IMR-90 (cell line): ENCODE measurements around the gene TSPAN17. TPM values are rescaled to one million over a fixed set of nuclear protein-coding genes. Genes with fewer than 3 reads are reported as not detected.

ENCODE experiments used
- ATAC-seq: fragments of 200-7000 bp; cut with Tn5 transposase; 2 replicates; pipeline ENCODE4 v1.9.1; 2020; ENCODE audit warnings: low read depth, mild to moderate bottlenecking, moderate library complexity
- BruUV-seq: library from RNA; stranded (reverse); fragments of 400-500 nt; replicated peaks from 2 replicates; lab custom pipeline; 2021; lab: Mats Ljungman, UMichigan
- CTCF ChIA-PET: fragments of 300-600 bp; formaldehyde crosslinking; extraction: SDS; loops from one replicate; lab custom pipeline; 2021; ENCODE audit warnings: antibody characterized with exemption; lab: Yijun Ruan, JAX
- POLR2A ChIA-PET: fragments of 300-600 bp; sonication (Branson Sonifier 250); formaldehyde crosslinking; loops from one replicate; lab custom pipeline; 2022; ENCODE audit warnings: antibody characterized with exemption; ENCODE audit not compliant: unreplicated experiment; lab: Charles Lee
- DNase-seq: peaks from one replicate; pipeline ENCODE4 v3.0.0; 2013
- H2AFZ ChIP-seq: replicated peaks from 2 replicates; pipeline ENCODE3; 2013; ENCODE audit warnings: low read length, mild to moderate bottlenecking; ENCODE audit not compliant: poor library complexity
- H2AK5ac ChIP-seq: 2 replicates; pipeline ENCODE4 v1.6.1; 2013; ENCODE audit warnings: low read depth, low read length, inconsistent platforms
- H2AK9ac ChIP-seq: replicated peaks from 2 replicates; pipeline ENCODE3; 2013; ENCODE audit warnings: mild to moderate bottlenecking, low read depth, low read length, moderate library complexity; ENCODE audit not compliant: poor library complexity
- H2BK120ac ChIP-seq: 2 replicates; pipeline ENCODE4 v1.6.1; 2013; ENCODE audit warnings: low read depth, low read length, inconsistent platforms
- H2BK15ac ChIP-seq: 3 replicates; pipeline ENCODE4 v1.6.1; 2013; ENCODE audit warnings: low read depth, low read length, inconsistent platforms
- H2BK20ac ChIP-seq: 2 replicates; pipeline ENCODE4 v1.6.1; 2013; ENCODE audit warnings: low read depth, mild to moderate bottlenecking, inconsistent platforms, low read length, moderate library complexity
- H2BK5ac ChIP-seq: 2 replicates; pipeline ENCODE4 v1.6.1; 2013; ENCODE audit warnings: mild to moderate bottlenecking, low read depth, low read length, inconsistent platforms; ENCODE audit not compliant: poor library complexity, severe bottlenecking
- H3K14ac ChIP-seq: replicated peaks from 2 replicates; pipeline ENCODE4 v1.6.1; 2013; ENCODE audit warnings: low read depth, low read length, inconsistent platforms
- H3K18ac ChIP-seq: 2 replicates; pipeline ENCODE4 v1.6.1; 2013; ENCODE audit warnings: low read depth, low read length, control low read depth
- H3K23ac ChIP-seq: 2 replicates; pipeline ENCODE4 v1.6.1; 2013; ENCODE audit warnings: low read depth, low read length, inconsistent platforms
- H3K27ac ChIP-seq: 2 replicates; pipeline ENCODE4 v1.5.1; 2013; ENCODE audit warnings: mild to moderate bottlenecking, control low read depth, low read length; ENCODE audit not compliant: insufficient read depth
- H3K27me3 ChIP-seq: 2 replicates; pipeline ENCODE4 v1.6.1; 2013; ENCODE audit warnings: low read length; ENCODE audit not compliant: control insufficient read depth, insufficient read depth
- H3K36me3 ChIP-seq: 2 replicates; pipeline ENCODE4 v1.6.1; 2013; ENCODE audit warnings: low read length, mixed read lengths; ENCODE audit not compliant: control insufficient read depth, insufficient read depth
- H3K4ac ChIP-seq: 2 replicates; pipeline ENCODE4 v1.6.1; 2013; ENCODE audit warnings: low read depth, low read length, inconsistent platforms
- H3K4me1 ChIP-seq: 2 replicates; pipeline ENCODE4 v1.6.1; 2013; ENCODE audit warnings: low read length, mixed read lengths; ENCODE audit not compliant: control insufficient read depth, insufficient read depth
- H3K4me2 ChIP-seq: 2 replicates; pipeline ENCODE4 v1.6.1; 2013; ENCODE audit warnings: low read depth, mild to moderate bottlenecking, control low read depth, low read length, moderate library complexity
- H3K4me3 ChIP-seq: 2 replicates; pipeline ENCODE4 v1.5.1; 2013; ENCODE audit warnings: low read depth, mild to moderate bottlenecking, control low read depth, low read length, moderate library complexity; ENCODE audit not compliant: insufficient read depth
- H3K56ac ChIP-seq: 2 replicates; pipeline ENCODE4 v1.6.1; 2013; ENCODE audit warnings: low read length, inconsistent platforms; ENCODE audit not compliant: insufficient read depth; ENCODE audit errors: extremely low read depth
- H3K79me1 ChIP-seq, 2 experiments: 2 replicates each; pipeline ENCODE4 v1.6.1; 2013; ENCODE audit warnings: low read length in 2 of 2, inconsistent platforms in 1 of 2, low read depth in 1 of 2
- H3K9ac ChIP-seq: 2 replicates; pipeline ENCODE4 v1.6.1; 2013; ENCODE audit warnings: low read depth, low read length, control low read depth
- H3K9me1 ChIP-seq: 2 replicates; pipeline ENCODE4 v1.6.1; 2013; ENCODE audit warnings: low read length, inconsistent platforms; ENCODE audit not compliant: insufficient read depth
- H3K9me3 ChIP-seq: 2 replicates; pipeline ENCODE4 v1.6.1; 2013; ENCODE audit warnings: low read length; ENCODE audit not compliant: control insufficient read depth, insufficient read depth
- H4K20me1 ChIP-seq: 2 replicates; pipeline ENCODE4 v1.6.1; 2013; ENCODE audit warnings: low read length, inconsistent platforms; ENCODE audit not compliant: insufficient read depth
- H4K5ac ChIP-seq: 2 replicates; pipeline ENCODE4 v1.6.1; 2013; ENCODE audit warnings: mild to moderate bottlenecking, low read depth, low read length, control low read depth
- H4K8ac ChIP-seq, 2 experiments: 2 replicates each; pipeline ENCODE4 v1.6.1; 2013; ENCODE audit warnings: low read depth in 2 of 2, low read length in 2 of 2, control low read depth in 1 of 2, inconsistent platforms in 1 of 2
- H4K91ac ChIP-seq: 2 replicates; pipeline ENCODE4 v1.6.1; 2013; ENCODE audit warnings: low read depth, low read length, inconsistent platforms; ENCODE audit not compliant: insufficient read depth
- MAFK ChIP-seq: IDR thresholded peaks from 2 replicates; pipeline ENCODE4 v1.6.1; 2012; ENCODE audit warnings: low read depth, low read length, improper control_type of control experiment
- RCOR1 ChIP-seq: IDR thresholded peaks from 2 replicates; pipeline ENCODE4 v1.6.1; 2012; ENCODE audit warnings: mild to moderate bottlenecking, low read length, improper control_type of control experiment; ENCODE audit not compliant: insufficient replicate concordance
- SMC3 ChIP-seq: fragments of 150-350 bp; IDR thresholded peaks from 2 replicates; pipeline ENCODE4 v1.6.1; 2016; ENCODE audit warnings: low read depth, mild to moderate bottlenecking, antibody characterized with exemption, low read length, moderate library complexity
- WGBS, 2 experiments: methylation state at CpG; one replicate each; pipeline versions ENCODE4 v1.1.5 to v1.1.7; 2013; ENCODE audit warnings: missing lambda C conversion rate in 2 of 2; ENCODE audit not compliant: insufficient read length in 1 of 2; ENCODE audit errors: extremely low coverage in 2 of 2; 5-methylcytosine and 5-hydroxymethylcytosine counted together
- dilution Hi-C: fragments of 300-500 bp; cut with HindIII; formaldehyde crosslinking; loops from one replicate; pipeline ENCODE4 v1.14.3; 2018; ENCODE audit warnings: low sequenced_read_pairs; ENCODE audit not compliant: unreplicated experiment
- in situ Hi-C: fragments of 300-500 bp; cut with MboI; formaldehyde crosslinking; loops from 3 replicates; pipeline ENCODE4 v1.14.3; 2019; ENCODE audit warnings: low sequenced_read_pairs, inconsistent platforms, mixed read lengths
- intact Hi-C: fragments of 100-400 bp; cut with micrococcal nuclease; formaldehyde crosslinking; loops from 2 replicates; pipeline ENCODE4 v1.10.0; 2022
- polyA plus RNA-seq, 3 experiments: library from polyadenylated mRNA; depleted of rRNA; stranded (reverse); fragments of >200 nt; gene quantifications; 2 replicates each; pipeline ENCODE4 v1.2.3, GENCODE V29; 2012; ENCODE audit warnings: low replicate concordance in 1 of 3
- total RNA-seq: library from RNA; depleted of rRNA; stranded (reverse); fragments of >200 nt; gene quantifications from 2 replicates; pipeline ENCODE4 v1.2.3, GENCODE V29; 2012

TSPAN17 gene
- total and polyA plus RNA-seq, 2 of the 4 experiments (the other 2 are of a cell fraction), result 34.2 to 41.6 TPM

DNA sequence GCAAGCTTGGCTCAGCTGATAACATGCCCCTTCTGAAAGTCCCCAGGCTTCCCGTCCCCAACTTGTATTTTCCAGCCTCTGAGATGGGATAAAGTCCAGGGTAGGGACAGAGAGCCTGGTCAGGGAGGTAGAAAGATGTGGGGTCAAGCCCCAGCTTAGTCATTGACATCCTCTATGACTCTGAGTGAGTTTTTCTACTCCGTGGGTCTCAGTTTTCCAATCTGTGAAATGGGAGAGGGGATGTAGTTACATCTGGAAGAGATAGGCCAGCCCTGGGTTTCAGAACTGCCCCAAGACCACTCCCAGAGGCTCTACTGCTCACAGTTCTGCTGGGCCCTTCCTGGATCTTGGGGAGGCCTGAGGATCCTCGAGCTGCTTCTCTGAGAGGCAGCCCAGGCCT is 40.4 kb upstream of the TSPAN17 start:
- Histone ChIP-seq H2BK15ac (no peak overlapping the region), H3K18ac (no peak overlapping the region), H4K20me1 (peaks cover 21% of the 10 kb centered on the region), H3K36me3 (no peaks in the 10 kb centered on the region), H3K9ac (no peak overlapping the region), H3K9me3 (no peaks in the 10 kb centered on the region), H3K79me1 (peaks cover 4 to 35% of the 10 kb centered on the region in 2 experiments), H3K27me3 (no peaks in the 10 kb centered on the region), H2BK120ac (no peak overlapping the region), H4K5ac (no peak overlapping the region), H3K23ac (no peak overlapping the region), H3K4me1 (peaks cover 3% of the 10 kb centered on the region; the same call in 1 of the 2 replicates), H4K91ac (no peak overlapping the region), H3K56ac (no peak overlapping the region), H4K8ac (no peak overlapping the region), H3K4ac (no peak overlapping the region), H2AFZ (no peak overlapping the region), H3K9me1 (peaks cover 17% of the 10 kb centered on the region), H3K4me2 (no peak overlapping the region), H2BK20ac (no peak overlapping the region), H2AK5ac (no peak overlapping the region), H2BK5ac (no peak overlapping the region), H2AK9ac (no peak overlapping the region), H3K14ac (no peak overlapping the region), H3K27ac (no peak overlapping the region), H3K4me3 (no peak overlapping the region)
- no TSS peak for BruUV-seq
- ChIA-PET CTCF (no interaction called here), POLR2A (no interaction called here)
- ATAC-seq (no peak), DNase-seq (no peak)
- intact Hi-C loops, result no loop called here
- 100% methylated on average over 1 of the region's 3 CpGs; no CpG with 5 or more reads in 1 of the 2 experiments for WGBS, 2 experiments
- in situ Hi-C loops, result no loop called here
- dilution Hi-C loops, result no loop called here
- TF ChIP-seq SMC3 (no peak), RCOR1 (peak; percentile 31), MAFK (no peak)
